Esophagus muscularis mucosa (tissue), 4 donors: ENCODE data around the gene MAMLD1. TPM values are rescaled to one million over a fixed set of nuclear protein-coding genes. Genes with fewer than 3 reads are reported as not detected.

ENCODE experiments used
- DNase-seq: peaks from one replicate; pipeline ENCODE4 v3.0.0-alpha.2; 2017; ENCODE audit errors: extremely low spot score
- H3K27ac ChIP-seq, 4 donors: fragments of 200-600 bp; sonication (generic); replicated peaks in 1 of 4; 1 replicate in 3 of 4; 2 replicates in 1 of 4; pipeline ENCODE4 v1.5.1; 2016 to 2019; ENCODE audit warnings: mild to moderate bottlenecking in 1 of 4
- H3K27me3 ChIP-seq, 4 donors: fragments of 200-600 bp; sonication (generic); one replicate each; pipeline versions ENCODE4 v1.5.1 to v1.6.0; 2016 to 2019
- H3K36me3 ChIP-seq, 4 donors: fragments of 200-600 bp; sonication (generic); one replicate each; pipeline ENCODE4 v1.5.1; 2016 to 2019
- H3K4me1 ChIP-seq, 4 donors: fragments of 200-600 bp; sonication (generic); one replicate each; pipeline ENCODE4 v1.5.1; 2016 to 2019
- H3K4me3 ChIP-seq, 4 donors: fragments of 200-600 bp; sonication (generic); 1 replicate in 2 of 4; 2 replicates in 2 of 4; pipeline ENCODE4 v1.5.1; 2016 to 2019; ENCODE audit warnings: mild to moderate bottlenecking in 4 of 4, moderate library complexity in 1 of 4
- H3K9me3 ChIP-seq, 4 donors: fragments of 200-600 bp; sonication (generic); 1 replicate in 3 of 4; 2 replicates in 1 of 4; pipeline ENCODE4 v1.5.1; 2016 to 2019
- CTCF ChIP-seq, 3 experiments: fragments of 200-600 bp in 2 of 3; fragments of 450-650 bp in 1 of 3; sonication (generic) in 2 of 3; IDR thresholded peaks; one replicate each; pipeline ENCODE4 v1.5.1; 2017 to 2019; ENCODE audit warnings: antibody characterized with exemption in 3 of 3, mild to moderate bottlenecking in 2 of 3, moderate library complexity in 1 of 3
- EP300 ChIP-seq: sonication (generic); formaldehyde crosslinking; IDR thresholded peaks from one replicate; pipeline ENCODE4 v1.6.1; 2017; ENCODE audit warnings: antibody characterized with exemption
- POLR2A ChIP-seq: fragments of 450-650 bp; IDR thresholded peaks from one replicate; pipeline ENCODE4 v1.6.1; 2017; ENCODE audit warnings: antibody characterized with exemption, moderate library complexity, mild to moderate bottlenecking, low read depth
- POLR2AphosphoS5 ChIP-seq, 2 donors: sonication (generic); formaldehyde crosslinking; IDR thresholded peaks; one replicate each; pipeline ENCODE4 v1.6.1; 2017; ENCODE audit warnings: antibody characterized with exemption in 2 of 2
- WGBS: methylation state at CpG from one replicate; pipeline ENCODE4 v1.1.5; 2018; 5-methylcytosine and 5-hydroxymethylcytosine counted together
- intact Hi-C: fragments of 100-400 bp; cut with DNase I; formaldehyde crosslinking; loops from one replicate; pipeline ENCODE4 v1.15.1; 2023
- total RNA-seq, 4 donors: library from RNA; depleted of rRNA; stranded (reverse); fragments of >200 nt; gene quantifications; one replicate each; pipeline versions ENCODE4 v1.1.0 to v1.2.1, GENCODE V29; 2016

The MAMLD1 gene
- total RNA-seq, 4 donors from 2014 or later = 1.6 to 5.3 (median 3.3) TPM

- no peaks in the 10 kb centered on the region for H3K9me3 ChIP-seq
- H3K27ac ChIP-seq = no peak overlapping the region
- WGBS = 92% methylated on average over 16 of the region's 19 CpGs
- no peaks in the 10 kb centered on the region for H3K36me3 ChIP-seq
- TF ChIP-seq CTCF (IDR thresholded peaks at IDR 0.05) (no peak), POLR2A (no peak), POLR2AphosphoS5 (IDR thresholded peaks at IDR 0.05) (no peak), EP300 (no peak)
- DNase-seq = no peak
- H3K4me3 ChIP-seq = no peak overlapping the region
- no peaks in the 10 kb centered on the region for H3K27me3 ChIP-seq
- H3K4me1 ChIP-seq = peaks cover 9 to 38% (median 16%) of the 10 kb centered on the region in 4 donors
- intact Hi-C loops = no loop called here
Observed at GRCh38 chrX:150502979-150503897, 140.1 kb downstream of the MAMLD1 start.

DNA sequence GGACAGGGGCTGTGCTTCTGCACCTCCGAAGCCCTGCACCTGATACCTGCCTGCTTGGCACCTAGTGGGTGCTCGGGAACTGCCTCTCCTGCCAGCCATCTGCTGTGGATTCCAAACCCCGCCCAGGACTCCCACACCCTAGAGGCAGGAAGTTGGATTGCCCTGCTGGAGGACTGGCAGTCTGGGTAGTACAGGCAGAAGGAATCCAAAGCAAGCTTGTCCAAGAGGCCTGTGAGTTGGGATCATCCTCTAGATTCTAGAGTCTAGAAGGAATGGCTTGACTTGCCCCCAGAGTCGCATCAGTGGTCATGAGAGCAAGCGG is 140.7 kb downstream of the MAMLD1 start:
- WGBS = 87% methylated on average over 2 of the region's 5 CpGs
- peak overlapping the region in 1 of 4 donors; percentile 14 for H3K27ac ChIP-seq
- no peaks in the 10 kb centered on the region for H3K36me3 ChIP-seq
- no peak for TF ChIP-seq CTCF (IDR thresholded peaks at IDR 0.05)
- TF ChIP-seq EP300 = no peak
- no peak for TF ChIP-seq POLR2A
- TF ChIP-seq POLR2AphosphoS5 (IDR thresholded peaks at IDR 0.05) = no peak
- no peaks in the 10 kb centered on the region for H3K27me3 ChIP-seq
- no peak for DNase-seq
- no peaks in the 10 kb centered on the region for H3K9me3 ChIP-seq
- intact Hi-C loops = no loop called here
- H3K4me3 ChIP-seq = no peak overlapping the region
- peaks cover 15 to 44% (median 21%) of the 10 kb centered on the region in 4 donors for H3K4me1 ChIP-seq

GRCh38 chrX:150504397-150505182 is 141.5 kb downstream of the MAMLD1 start:
- 77% methylated on average over 9 of the region's 9 CpGs for WGBS
- Histone ChIP-seq H3K9me3 (no peaks in the 10 kb centered on the region), H3K4me3 (no peak overlapping the region), H3K27ac (peak overlapping the region in 1 of 4 donors; percentile 44), H3K36me3 (no peaks in the 10 kb centered on the region), H3K4me1 (peaks cover 15 to 49% (median 23%) of the 10 kb centered on the region in 4 donors), H3K27me3 (no peaks in the 10 kb centered on the region)
- intact Hi-C loops = no loop called here
- TF ChIP-seq CTCF (IDR thresholded peaks at IDR 0.05) = no peak
- TF ChIP-seq POLR2AphosphoS5 (IDR thresholded peaks at IDR 0.05) = no peak
- TF ChIP-seq EP300 = no peak
- no peak for TF ChIP-seq POLR2A
- DNase-seq = no peak

- intact Hi-C loops = no loop called here
- Histone ChIP-seq H3K27me3 (no peaks in the 10 kb centered on the region), H3K4me1 (peaks cover 15 to 49% (median 23%) of the 10 kb centered on the region in 4 donors), H3K9me3 (no peaks in the 10 kb centered on the region), H3K4me3 (no peak overlapping the region), H3K36me3 (no peaks in the 10 kb centered on the region), H3K27ac (peak overlapping the region in 1 of 4 donors; percentile 74)
- DNase-seq = no peak
- 83% methylated on average over 2 of the region's 2 CpGs for WGBS
- TF ChIP-seq POLR2AphosphoS5 (IDR thresholded peaks at IDR 0.05) (no peak), EP300 (no peak), CTCF (IDR thresholded peaks at IDR 0.05) (no peak), POLR2A (no peak)
Observed at GRCh38 chrX:150506020-150506419, 142.9 kb downstream of the MAMLD1 start.
